Measurements from ENCODE around the gene SKI. TPM values are rescaled to one million over a fixed set of nuclear protein-coding genes. Genes with fewer than 3 reads are reported as not detected.

SKI gene
- total RNA-seq, 2 donors from 2014 or later = 65.4 to 79.2 TPM

- Mint-ChIP-seq H3K4me1 (peaks cover 9% of the 10 kb centered on the region), H3K27me3 (ENCODE audit: insufficient read depth) (no peaks in the 10 kb centered on the region), H3K27ac (no peak overlapping the region), H3K36me3 (ENCODE audit: low read depth) (peaks cover 3% of the 10 kb centered on the region), H3K9me3 (peaks cover 3% of the 10 kb centered on the region), H3K4me3 (no peak overlapping the region)
- no peak overlapping the region for H3K9ac ChIP-seq (ENCODE audit: extremely low read depth, low read length, poor library complexity, severe bottlenecking)
- H3K9me3 ChIP-seq (ENCODE audit: control insufficient read depth, low read length) = peaks cover 11% of the 10 kb centered on the region
- H3K36me3 ChIP-seq (ENCODE audit: control insufficient read depth, insufficient read depth, low read length) = peaks cover 12% of the 10 kb centered on the region
- H3K27me3 ChIP-seq (ENCODE audit: control insufficient read depth, insufficient read depth, low read length, poor library complexity, severe bottlenecking) = no peaks in the 10 kb centered on the region
- 97 to 99% methylated on average over 18 to 23 of the region's 23 CpGs for WGBS, 2 experiments (ENCODE audit: insufficient coverage in 1 of 2, insufficient read length in 1 of 2)
- no peaks in the 10 kb centered on the region for H3K4me1 ChIP-seq (ENCODE audit: control insufficient read depth, insufficient read depth, low read length)
- no peak for TF ChIP-seq CTCF (conservative IDR thresholded peaks at IDR 0.05)
- DNase-seq = no peak
- H3K27ac ChIP-seq (ENCODE audit: low read depth, low read length) = no peak overlapping the region
- no peak overlapping the region for H3K4me3 ChIP-seq (ENCODE audit: low read length)
Observed at GRCh38 chr1:2253797-2254480, 25.8 kb downstream of the SKI start.

- peaks cover 3% of the 10 kb centered on the region for H3K36me3 Mint-ChIP-seq (ENCODE audit: low read depth)
- H3K9ac ChIP-seq (ENCODE audit: extremely low read depth, low read length, poor library complexity, severe bottlenecking) = no peak overlapping the region
- H3K9me3 ChIP-seq (ENCODE audit: control insufficient read depth, low read length) = peaks cover 11% of the 10 kb centered on the region
- no peak overlapping the region for H3K27ac ChIP-seq (ENCODE audit: low read depth, low read length)
- no peaks in the 10 kb centered on the region for H3K27me3 Mint-ChIP-seq (ENCODE audit: insufficient read depth)
- no peak overlapping the region for H3K4me3 ChIP-seq (ENCODE audit: low read length)
- H3K4me1 Mint-ChIP-seq = peaks cover 13% of the 10 kb centered on the region
- H3K27me3 ChIP-seq (ENCODE audit: control insufficient read depth, insufficient read depth, low read length, poor library complexity, severe bottlenecking) = no peaks in the 10 kb centered on the region
- no peak overlapping the region for H3K27ac Mint-ChIP-seq
- peaks cover 3% of the 10 kb centered on the region for H3K9me3 Mint-ChIP-seq
- TF ChIP-seq CTCF (conservative IDR thresholded peaks at IDR 0.05) = no peak
- H3K4me3 Mint-ChIP-seq = no peak overlapping the region
- H3K36me3 ChIP-seq (ENCODE audit: control insufficient read depth, insufficient read depth, low read length) = peaks cover 12% of the 10 kb centered on the region
- WGBS, 2 experiments (ENCODE audit: insufficient coverage in 1 of 2, insufficient read length in 1 of 2) = 94 to 96% methylated on average over 4 to 6 of the region's 6 CpGs
- no peak for DNase-seq
- H3K4me1 ChIP-seq (ENCODE audit: control insufficient read depth, insufficient read depth, low read length) = no peaks in the 10 kb centered on the region
Observed at GRCh38 chr1:2255047-2255419, 26.9 kb downstream of the SKI start.

- 97% methylated on average over 5 of the region's 5 CpGs for WGBS, 2 experiments (ENCODE audit: insufficient coverage in 1 of 2, insufficient read length in 1 of 2)
- Histone ChIP-seq H3K4me3 (ENCODE audit: low read length) (no peak overlapping the region), H3K27ac (ENCODE audit: low read depth, low read length) (peak overlapping the region; percentile 52), H3K4me1 (ENCODE audit: control insufficient read depth, insufficient read depth, low read length) (no peaks in the 10 kb centered on the region), H3K27me3 (ENCODE audit: control insufficient read depth, insufficient read depth, low read length, poor library complexity, severe bottlenecking) (no peaks in the 10 kb centered on the region), H3K9me3 (ENCODE audit: control insufficient read depth, low read length) (peaks cover 11% of the 10 kb centered on the region), H3K36me3 (ENCODE audit: control insufficient read depth, insufficient read depth, low read length) (peaks cover 12% of the 10 kb centered on the region), H3K9ac (ENCODE audit: extremely low read depth, low read length, poor library complexity, severe bottlenecking) (no peak overlapping the region)
- TF ChIP-seq CTCF (conservative IDR thresholded peaks at IDR 0.05) = no peak
- no peak for DNase-seq
- Mint-ChIP-seq H3K4me3 (no peak overlapping the region), H3K4me1 (peaks cover 16% of the 10 kb centered on the region), H3K27ac (no peak overlapping the region), H3K27me3 (ENCODE audit: insufficient read depth) (no peaks in the 10 kb centered on the region), H3K9me3 (peaks cover 3% of the 10 kb centered on the region), H3K36me3 (ENCODE audit: low read depth) (peaks cover 3% of the 10 kb centered on the region)
Observed at GRCh38 chr1:2255420-2256369, 27.6 kb downstream of the SKI start.

Data from endodermal cell (in vitro differentiated cells).